DMS153 (cell line): ENCODE data around the gene IL17REL.

Source experiments
- DNase-seq: peaks from one replicate; lab custom pipeline; 2025; lab: John Stamatoyannopoulos, UW

IL17REL gene

DNA sequence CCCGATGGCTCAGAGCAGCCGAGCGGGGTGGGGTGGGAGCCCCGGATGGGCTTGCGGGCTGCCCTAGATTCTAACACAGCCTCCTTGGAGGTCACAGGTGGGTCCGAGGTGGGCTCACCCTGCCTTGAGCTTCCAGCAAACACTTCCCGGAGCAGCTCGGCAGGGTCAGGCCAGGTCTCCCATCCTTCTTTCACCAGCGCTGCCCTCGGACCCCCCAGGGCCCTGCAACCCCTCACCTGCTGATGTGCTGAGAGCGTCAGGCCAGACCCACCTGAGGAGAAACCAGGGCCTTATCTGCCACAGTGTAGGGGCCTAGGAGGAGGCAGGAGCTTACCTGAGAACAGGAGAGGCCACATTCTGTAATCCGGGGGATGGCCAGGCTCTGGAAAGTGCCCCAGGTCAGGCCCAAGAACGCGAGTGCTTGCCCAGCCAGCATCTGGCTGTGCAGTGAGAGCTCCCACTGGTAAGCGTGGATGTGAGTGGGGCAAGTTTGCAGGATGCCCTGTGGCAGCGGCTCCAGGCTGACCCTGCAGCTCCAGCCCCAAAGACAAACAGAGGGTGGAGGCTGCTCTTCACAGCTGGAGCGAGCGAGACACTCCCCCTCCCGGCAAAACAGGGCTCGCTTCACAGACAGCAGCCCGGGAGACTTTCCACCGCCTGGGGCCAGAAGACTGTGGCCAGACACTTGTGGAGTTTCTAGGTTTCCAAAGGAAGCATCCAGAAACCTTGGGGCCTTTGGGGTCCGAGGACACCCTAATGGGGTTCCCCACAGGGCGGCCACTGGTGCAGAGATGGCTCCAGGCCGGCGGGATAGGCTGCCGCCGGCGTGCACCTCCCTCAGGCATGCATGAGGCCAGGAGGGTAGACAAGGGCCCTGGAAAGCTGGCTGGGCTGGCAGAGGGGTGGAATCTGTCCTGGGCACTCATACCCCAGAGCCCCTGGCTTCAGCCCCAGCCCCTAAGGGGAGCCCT is at the start of gene IL17REL:
IL17REL (minus strand) TSS at position 555 of the 971 bp plus-strand sequence; CDS start at position 436, 119 bp downstream.
- DNase-seq: no peak

DNA sequence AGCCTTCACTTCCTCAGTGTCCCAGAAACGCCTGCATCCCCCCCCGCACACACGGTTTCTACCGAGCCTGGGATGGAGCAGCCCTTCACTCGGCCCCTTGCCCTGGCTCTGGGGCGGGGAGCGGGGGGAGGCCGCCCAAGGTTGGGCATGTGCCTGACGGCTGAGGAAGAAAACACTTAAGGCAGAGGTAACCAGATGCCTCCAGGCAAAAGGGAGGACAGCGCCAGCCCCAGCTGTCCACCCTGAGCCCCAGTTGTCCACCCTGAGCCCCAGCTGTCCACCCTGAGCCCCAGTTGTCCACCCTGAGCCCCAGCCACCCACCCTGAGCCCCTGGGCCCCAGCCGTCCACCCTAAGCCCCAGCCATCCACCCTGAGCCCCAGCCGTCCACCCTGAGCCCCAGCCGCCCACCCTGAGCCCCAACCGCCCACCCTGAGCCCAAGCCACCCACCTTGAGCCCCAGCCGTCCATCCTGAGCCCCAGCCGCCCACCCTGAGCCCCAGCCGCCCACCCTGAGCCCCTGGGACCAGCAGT is 49.3 kb upstream of the IL17REL start:
- DNase-seq: no peak

DNA sequence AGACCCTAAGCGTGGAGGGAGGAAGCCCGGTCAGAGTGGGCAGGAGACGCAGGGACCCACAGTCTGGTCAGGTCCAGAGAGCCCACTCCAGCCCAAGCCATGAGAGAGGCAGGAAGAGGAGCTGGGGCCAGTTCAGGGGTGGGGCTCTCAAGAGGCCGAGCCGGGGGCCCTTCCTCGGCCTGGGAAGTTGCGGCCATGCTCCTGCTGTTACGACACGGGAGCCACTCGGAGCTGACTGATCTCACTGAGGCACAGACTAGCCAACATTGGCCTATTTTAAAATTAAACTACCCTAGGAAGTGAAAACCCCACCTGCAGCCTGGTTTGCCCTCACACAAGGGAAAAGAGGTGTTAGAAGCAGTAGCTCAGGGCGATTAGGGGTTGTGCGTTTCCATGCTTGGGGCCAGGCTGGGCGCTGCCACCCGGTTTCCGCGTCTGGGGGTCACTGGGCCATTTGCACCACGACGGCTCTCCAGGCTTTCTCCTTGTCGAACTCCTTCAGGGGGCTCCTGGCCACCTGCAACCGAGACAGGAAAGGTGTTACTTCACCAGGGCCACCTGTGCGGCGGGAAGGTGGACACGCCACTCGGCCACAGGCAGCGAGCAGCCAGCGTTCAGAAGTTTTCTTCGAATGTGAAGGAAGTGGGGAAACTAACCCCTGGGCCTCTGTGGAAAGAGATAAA is 48.7 kb upstream of the IL17REL start:
- DNase-seq: no peak

DNA sequence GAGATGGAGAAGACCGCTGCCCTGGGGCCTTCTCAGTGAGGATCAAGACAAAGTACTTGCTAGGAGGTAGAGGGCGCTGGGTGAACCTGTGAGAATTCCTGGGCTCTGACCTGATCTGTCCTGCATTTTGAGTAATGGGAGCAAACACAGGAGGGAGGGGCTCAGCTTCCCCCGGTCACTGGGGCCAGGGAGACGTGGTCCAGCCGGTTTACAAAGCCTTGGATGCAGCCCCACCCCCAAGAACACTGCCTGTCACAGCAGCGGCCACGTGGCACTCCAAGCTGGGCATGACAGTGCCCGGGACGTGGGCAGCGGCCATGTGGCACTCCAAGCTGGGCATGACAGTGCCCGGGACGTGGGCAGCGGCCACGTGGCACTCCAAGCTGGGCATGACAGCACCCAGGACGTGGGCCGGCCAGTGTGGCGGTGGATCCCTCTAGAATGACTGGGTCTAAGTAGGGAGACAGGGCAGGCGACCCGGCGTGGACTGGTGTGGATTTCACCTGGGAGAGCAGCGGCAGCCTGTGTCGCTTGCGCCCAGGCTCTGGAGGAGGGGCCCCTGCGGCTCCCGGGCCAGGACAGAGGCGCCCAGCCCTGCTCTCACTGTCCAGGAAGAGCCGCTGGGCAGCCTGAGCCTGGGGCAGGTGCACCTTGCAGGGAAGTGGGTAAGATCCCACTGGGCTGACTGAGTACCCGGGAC is 48.0 kb upstream of the IL17REL start:
- no peak for DNase-seq

DNA sequence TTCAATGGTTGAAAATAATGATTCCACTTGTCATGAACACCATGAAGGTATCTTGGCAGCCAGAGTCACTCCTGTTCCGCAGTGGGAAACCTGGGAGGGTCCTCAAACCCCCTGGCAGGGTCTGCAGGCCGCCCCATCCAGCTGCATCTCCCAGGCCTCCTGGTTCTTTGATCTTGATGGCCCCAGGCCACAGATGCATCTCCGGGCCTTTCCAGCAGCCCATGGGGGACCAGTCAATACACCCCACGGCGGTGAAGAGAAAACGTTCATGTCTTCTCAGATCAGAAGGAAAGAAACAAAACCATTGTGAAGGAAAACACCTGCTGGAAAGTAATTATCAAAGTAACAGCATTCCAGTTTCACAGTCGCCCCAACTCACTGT is 47.3 kb upstream of the IL17REL start:
- DNase-seq: no peak

DNA sequence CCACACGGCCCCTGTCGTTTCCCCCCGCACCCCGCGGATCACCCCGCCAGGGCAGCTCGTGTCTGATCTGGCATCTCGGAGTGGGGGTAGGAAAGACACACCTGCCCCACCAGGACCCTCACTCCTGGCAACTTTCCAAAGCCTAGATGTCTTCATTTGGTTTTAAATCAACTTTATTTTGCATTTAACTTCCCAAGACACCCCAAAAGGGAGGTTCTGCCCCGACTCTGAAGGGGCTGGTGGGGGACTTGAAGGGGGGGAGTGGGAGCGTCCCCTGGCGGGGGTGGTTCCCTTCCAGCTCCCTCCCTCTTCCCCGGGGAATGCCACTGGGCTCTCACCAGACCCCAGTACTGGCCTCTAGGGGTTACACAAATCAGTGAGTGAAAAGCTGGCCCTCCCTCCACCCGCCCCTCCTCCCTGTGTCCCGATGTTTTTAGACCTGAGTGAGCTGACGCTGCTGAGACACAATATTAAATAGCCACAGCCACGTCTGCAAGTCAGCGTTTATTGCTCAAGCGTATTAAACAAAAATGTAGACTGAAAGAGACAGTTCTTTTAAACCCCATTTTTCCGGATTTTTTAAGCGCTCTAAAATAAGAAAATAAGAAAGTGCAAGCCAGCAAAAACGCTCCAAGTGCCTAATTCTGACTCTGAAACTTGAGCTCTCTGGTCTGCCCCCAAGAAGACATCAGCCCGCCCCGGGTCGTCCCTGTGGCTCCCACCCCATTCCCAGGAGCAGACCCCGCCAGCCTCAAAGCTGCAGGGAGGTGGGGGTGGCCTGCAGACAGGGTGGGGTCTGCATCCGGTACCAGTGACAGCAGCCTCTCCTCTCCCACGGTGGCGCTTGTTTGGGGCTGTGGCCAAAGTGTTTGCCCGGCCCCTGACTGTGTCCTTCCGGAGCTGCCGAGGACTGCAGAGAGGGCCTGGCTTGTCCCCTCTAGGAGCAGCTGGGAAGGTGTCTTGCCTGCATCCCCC is 46.6 kb upstream of the IL17REL start:
- no peak for DNase-seq

DNA sequence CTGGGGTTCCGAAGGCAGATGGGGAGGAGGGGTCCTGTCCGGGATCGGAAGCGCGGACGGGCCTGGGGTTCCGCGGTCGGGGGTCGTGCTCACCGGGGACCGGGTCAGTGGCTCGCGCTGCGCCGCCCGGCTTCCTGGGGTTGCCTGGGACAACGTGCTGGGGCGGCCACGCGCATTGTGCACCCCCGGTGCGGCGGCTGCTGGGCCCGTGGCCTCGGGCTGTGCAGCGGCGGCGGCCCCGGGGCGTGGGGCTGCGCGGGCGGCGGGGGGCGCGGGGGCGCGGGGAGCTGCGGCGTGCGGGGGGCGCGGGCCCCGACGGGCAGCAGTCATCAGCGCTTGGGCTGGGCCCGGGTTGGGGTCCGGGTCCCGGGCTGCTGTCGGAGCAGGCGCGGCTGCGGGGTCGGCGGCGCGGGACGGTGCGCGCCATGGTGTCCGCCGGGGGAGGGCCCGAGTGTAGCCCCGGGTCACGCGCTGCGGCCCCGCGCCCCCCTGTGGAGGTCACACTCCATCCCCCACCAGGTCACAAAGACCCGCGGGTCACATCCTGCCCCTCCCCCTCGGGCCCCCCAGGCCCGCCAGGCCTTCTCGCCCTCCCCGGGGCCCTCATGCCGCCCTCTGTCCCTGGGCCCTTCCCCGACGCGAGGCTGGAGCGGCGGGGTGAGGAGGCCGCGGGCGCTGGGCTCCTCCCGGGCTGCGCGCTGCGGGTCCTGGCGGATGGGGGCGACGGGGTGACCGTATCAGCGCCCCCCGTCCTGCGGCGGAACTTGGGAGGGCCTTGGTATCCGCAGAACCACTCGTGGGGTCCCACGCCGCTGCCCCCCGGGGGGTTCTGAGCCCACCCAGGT is 45.7 kb upstream of the IL17REL start, which contains the start of gene TTLL8:
TTLL8 (minus strand) TSS at position 238 of the 845 bp plus-strand sequence.
- DNase-seq: no peak

DNA sequence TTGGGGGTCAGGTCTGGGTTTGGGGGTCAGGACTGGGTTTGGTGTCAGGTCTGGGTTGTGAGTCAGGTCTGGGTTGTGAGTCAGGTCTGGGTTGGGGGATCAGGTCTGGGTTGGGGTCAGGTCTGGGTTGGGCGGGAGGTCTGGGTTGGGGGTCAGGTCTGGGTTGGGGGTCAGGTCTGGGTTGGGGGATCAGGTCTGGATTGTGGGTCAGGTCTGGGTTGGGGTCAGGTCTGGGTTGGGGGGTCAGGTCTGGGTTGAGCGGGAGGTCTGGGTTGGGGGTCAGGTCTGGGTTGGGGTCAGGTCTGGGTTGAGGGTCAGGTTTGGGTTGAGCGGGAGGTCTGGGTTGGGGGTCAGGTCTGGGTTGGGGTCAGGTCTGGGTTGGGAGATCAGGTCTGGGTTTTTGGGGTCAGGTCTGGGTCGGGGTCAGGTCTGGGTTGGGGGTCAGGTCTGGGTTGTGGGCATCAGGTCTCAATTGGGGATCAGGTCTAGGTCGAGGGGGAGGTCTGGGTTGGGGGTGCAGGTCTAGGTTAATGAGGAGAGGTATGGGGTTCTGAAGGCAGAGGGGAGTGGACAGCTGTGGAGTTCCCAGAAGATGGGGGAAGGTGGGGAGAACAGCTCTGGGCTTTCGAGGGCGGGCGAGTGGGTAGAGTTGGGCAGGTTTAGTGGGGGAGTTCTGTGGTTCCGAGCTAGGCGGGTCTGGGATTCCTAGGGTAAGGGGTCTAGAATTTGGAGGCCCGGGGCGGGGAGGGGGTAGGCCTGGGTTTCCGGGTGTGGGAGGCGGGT is 44.9 kb upstream of the IL17REL start:
- DNase-seq: no peak

DNA sequence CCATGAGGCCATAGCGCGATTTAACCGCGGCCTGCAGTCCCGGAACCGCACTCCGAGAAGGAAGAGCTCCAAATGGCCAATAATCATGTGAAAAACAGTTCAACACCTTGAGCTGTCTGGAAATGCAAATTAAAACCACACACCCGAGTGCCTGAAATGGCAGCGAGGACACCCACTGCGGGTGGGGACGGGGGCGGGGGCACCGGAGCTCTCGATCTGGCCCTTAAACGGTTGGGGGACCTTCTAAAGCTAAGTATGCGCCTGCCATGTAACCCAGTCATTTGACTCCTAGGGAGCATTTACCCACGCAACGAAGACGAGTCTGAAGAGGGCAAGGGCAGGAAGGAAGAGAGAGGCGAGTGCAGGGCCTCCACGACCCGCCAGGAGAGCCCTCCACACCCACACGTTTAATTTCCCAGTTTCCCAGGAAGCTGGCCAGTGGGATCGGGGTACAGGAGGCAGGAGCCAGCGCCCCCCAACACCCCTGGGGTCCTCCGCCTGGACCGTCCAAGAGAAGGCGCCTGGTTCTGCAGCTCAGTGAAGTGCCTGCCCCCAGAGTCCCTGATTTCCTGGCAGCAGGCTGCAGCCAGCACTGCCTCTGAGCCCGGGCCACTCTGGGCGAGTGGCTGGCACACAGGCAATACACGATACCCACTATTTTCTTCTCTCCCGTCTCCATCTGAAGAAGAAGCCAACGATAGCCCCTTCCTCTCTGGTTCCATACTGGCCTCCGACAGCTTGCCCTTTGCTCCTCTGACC is 43.8 kb upstream of the IL17REL start:
- DNase-seq: no peak

DNA sequence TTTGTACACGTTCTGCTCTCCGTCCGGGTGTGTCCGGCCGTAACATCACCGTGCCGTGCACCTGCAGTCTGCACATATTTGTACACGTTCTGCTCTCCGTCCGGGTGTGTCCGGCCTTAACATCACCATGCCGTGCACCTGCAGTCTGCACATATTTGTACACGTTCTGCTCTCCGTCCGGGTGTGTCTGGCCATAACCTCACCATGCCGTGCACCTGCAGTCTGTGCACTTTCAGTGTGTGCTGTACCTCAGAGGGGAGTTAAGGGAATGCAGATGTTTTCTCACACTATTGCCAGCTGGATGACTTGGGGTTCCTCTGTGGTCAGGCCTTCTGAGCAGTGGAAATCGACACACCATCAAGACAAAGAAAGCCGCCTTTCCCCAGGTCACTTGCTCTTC is 41.3 kb upstream of the IL17REL start:
- DNase-seq: no peak

DNA sequence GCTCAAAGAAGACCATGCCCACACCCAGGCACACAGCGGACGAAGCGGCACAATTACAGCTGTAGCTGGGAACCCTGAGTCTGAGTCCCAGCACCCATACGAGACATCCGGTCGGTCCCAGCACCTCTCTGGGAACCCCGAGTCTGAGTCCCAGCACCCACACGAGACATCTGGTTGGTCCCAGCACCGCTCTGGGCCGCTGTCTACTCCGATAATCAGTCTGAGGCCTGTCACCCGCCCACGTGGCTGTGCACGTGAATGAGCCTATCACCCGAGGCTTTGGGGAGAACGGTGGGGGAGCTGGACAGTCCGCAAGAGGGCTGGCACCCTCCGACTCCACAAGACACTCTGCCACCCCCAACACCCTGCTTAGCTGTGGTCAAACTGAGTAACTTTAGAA is 39.4 kb upstream of the IL17REL start:
- DNase-seq: no peak

DNA sequence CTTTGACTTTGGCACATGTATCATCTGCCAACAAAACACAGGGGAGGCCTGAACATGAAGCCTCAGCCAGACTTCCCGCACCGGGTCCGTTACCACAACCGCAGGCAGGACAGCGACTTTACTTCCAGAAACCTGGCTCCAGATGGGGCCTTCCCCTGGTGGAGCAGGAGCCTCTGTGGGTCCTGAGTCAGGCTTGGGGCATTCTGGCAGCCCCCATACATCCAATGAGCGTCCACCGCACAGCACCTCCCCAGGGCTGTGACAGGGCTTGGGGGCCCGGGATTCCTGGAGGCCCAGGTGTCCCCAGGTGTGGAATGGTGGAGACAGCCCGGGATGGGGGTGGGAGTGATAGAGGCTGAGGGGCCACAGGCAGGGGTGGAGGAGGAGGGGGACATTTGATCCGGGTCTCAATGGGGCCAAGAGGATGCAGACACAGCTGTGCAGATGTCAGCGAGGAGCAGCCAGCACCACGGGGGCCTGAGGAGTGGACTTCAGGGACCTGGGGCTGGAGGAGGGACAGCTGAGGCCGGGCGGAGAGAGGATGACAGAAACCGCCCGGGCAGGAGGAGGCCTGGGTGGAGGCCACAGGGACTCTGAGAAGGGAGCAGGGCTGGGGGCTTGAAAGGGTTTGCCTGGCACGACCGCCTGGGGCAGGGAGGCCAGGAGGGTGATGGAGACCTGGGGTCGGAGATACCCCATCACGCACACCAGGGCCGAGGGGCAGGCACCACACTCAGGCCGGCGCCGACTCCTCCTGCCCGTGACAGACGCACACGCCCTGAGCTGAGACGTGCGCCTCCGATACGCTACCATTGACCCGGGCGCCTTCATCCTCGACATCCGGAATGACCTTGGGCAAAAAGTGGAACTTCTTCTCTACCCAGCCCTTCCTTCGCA is 37.0 kb upstream of the IL17REL start:
- no peak for DNase-seq

DNA sequence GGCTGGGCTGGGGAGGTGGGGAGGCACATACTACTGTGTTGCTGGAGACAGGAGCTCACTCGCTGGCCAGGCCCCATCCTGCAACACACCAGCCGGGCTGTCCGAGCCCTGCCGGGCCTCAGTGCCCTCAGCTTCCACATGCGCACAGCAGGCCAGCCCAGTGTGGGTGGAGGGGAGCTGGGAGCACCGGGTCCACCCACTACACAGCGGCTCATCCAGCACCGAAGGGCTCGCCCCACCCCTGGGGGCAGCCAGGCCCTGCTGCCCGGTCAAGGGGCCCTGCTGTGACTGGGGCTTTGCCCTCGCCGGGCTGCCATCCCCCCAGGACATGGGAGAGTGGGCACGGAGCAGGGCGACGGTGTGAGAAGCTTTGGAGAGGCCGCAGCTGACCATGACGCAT is 36.3 kb upstream of the IL17REL start:
- no peak for DNase-seq

DNA sequence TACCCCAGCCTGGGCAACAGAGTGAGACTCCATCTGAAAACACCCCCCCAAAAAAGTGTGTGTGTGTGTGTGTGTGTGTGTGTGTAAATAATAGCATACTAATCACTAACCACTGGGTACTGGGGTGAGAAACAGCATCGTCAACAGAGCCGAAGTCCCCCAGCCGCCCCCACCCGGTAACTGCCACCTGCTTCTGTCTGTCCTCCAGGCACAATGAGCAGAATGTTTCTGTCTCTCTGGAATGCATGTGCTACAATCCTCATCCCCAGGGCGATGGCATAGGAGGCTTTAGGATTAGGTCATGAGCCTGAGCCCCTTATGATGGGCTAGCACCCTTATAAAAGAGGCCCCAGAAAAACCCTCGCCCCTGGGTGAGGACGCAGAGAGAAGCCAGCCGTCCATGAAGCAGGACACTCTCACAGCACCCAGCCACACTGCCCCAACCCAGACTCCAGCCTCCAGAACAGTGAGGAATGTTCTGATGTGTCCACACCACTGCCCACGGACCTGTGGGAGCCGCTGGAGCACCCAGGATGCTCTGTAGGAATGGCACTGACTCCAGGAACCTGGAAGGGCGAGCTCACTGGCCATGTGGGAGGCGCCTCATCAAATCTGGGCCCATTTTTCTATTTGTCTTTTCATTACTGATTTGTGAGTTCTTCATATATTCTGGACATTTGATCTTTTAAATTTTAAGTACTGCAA is 35.6 kb upstream of the IL17REL start:
- no peak for DNase-seq

DNA sequence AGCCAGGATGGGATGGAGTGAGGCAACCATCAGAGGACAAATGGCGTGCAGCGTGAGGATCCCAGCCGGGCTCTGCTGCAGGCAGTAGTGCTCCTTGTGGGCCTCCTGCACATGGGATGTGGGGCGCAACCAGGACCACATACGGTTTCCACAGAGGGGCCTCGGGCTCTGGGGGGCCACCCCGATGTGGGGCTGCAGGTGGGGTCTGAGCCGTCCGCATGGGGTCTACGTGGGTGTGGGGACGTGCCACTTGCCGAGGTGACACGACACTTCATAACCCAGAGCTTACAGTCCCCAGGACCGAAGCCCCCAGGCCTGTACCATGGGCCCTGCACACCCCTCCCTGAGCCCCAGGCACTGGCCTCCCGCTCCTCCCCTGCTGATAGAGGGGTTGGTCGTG is 34.8 kb upstream of the IL17REL start:
- DNase-seq: no peak

DNA sequence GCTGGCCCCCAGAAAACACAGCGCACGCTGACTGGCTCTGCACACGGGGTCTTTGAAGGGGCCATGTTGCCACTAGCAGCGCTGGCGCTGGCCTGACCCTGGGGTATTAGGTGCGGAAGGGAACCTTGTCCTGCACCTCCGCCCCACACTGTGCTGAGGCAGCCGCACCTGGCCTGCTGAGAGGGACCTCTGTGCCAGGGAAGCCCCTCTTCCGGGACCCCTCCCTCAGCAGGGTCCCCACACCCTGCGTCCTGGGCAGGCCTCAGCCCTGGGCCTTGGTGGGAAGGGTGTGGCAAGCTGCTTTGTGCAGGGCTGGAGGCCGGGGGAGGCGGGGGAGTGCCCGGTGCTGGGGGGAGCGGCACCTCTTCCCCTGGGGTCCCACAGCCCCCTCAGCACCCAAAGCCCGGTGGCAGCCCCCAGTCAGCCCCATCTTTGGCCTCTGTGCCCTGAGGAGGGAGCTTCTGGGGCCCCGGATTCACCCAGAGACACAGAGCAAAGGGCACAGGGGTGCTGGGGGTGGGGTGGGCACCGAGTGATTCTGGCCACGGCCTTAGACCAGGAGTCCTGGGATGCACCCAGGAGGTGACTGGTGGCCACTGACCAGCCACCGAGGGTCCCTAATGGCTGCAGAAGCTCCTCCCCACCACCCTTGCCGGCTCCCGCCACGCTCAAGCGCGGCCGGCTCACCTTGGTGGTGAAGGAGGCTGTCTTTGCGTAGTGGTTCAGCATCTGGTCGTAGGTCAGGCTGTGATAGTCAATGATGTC is 34.1 kb upstream of the IL17REL start:
- no peak for DNase-seq
